Measurements from ENCODE around the gene TEX54.

Gene TEX54

DNA sequence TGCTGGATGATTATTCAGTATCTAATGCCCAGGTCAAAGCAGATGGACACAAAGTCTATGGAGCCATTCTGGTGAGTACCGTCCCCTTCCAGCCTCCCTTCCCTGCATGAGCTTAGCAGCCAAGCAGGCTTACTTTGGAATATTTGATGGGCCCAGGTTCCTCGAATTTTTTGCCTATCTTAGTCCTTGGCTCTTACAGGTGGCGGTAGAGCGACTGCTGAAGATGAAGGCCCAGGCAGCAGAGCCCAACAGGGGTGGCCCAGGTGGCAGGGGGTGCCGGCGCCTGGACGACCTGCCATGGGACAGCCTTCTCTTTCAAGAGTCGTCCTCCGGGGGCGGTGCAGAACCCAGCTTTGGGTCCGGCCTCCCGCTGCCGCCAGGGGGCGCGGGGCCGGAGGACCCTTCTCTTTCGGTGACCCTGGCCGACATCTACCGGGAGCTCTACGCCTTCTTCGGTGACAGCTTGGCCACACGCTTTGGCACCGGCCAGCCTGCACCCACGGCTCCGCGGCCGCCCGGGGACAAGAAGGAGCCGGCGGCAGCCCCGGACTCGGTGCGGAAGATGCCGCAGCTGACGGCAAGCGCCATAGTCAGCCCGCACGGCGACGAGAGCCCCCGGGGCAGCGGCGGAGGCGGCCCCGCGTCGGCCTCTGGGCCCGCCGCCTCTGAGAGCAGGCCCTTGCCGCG is 46.2 kb downstream of the TEX54 start:
- DNase-seq (ENCODE audit: low spot score in 2 of 2), result peak; percentile 77 to 80
- peak; percentile 75 for ATAC-seq (replicated peaks; ENCODE audit: extremely low read depth, poor library complexity, severe bottlenecking)
- peaks cover 27% of the 10 kb centered on the region for H3K36me3 Mint-ChIP-seq (ENCODE audit: insufficient read depth)

DNA sequence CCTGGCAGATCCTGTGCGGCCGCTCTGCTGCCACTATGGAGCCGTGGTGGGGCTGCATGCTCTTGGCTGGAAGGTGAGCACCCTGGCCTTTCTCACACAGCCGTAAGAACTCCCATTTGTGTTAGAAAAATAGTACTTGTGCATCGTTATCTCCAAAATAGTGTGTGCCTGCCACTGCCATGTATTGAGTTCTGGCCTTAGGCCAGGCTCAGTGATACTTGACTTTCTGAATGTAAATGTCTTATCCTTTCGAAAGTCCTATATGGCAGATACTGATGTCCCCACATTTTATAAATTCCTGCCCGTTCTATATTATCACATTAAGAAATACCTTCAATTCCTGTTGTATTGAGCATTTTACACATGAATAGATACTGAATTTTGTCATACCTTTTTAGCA is 49.9 kb downstream of the TEX54 start:
- Mint-ChIP-seq H3K27me3 (no peaks in the 10 kb centered on the region), H3K4me3 (no peak overlapping the region)
- no peak for ATAC-seq (replicated peaks; ENCODE audit: extremely low read depth, poor library complexity, severe bottlenecking)

More for the DNA sequence above, 46.2 kb downstream of the TEX54 start:
- Mint-ChIP-seq H3K4me3 (peak overlapping the region; percentile 97), H3K4me1 (peaks cover 43% of the 10 kb centered on the region), H3K27me3 (no peaks in the 10 kb centered on the region), H3K27ac (ENCODE audit: low read depth) (peak overlapping the region; percentile 91), H3K9me3 (no peaks in the 10 kb centered on the region)

More for the DNA sequence above, 49.9 kb downstream of the TEX54 start:
- Mint-ChIP-seq H3K36me3 (ENCODE audit: insufficient read depth) (peaks cover 32% of the 10 kb centered on the region), H3K9me3 (no peaks in the 10 kb centered on the region), H3K27ac (ENCODE audit: low read depth) (no peak overlapping the region), H3K4me1 (peaks cover 14% of the 10 kb centered on the region)
- no peak for DNase-seq (ENCODE audit: low spot score in 2 of 2)
